Measurements from ENCODE around the gene EMILIN2.

The EMILIN2 gene

GRCh38 chr18:2887470-2887869 lies 40.7 kb downstream of the EMILIN2 start:
- H3K79me2 ChIP-seq (ENCODE audit: insufficient read depth, low read length): no peaks in the 10 kb centered on the region
- no peak overlapping the region for H3K4me3 ChIP-seq (ENCODE audit: low read length, poor library complexity, severe bottlenecking)
- H3K4me2 ChIP-seq (ENCODE audit: low read depth, low read length, poor library complexity, severe bottlenecking): no peak overlapping the region
- no peaks in the 10 kb centered on the region for H4K20me1 ChIP-seq (ENCODE audit: insufficient read depth, low read length, poor library complexity, severe bottlenecking)
- peaks cover 27% of the 10 kb centered on the region for H3K4me1 ChIP-seq (ENCODE audit: insufficient read depth, low read length, poor library complexity, severe bottlenecking)
- H3K9me2 ChIP-seq (replicated peaks; ENCODE audit: low read depth, low read length): no peaks in the 10 kb centered on the region
- H3K9me3 ChIP-seq (ENCODE audit: insufficient read depth, low read depth, low read length): no peaks in the 10 kb centered on the region
- no peak overlapping the region for H2AFZ ChIP-seq (ENCODE audit: low read length)
- H3K36me3 ChIP-seq (ENCODE audit: insufficient read depth, low read length): no peaks in the 10 kb centered on the region
- no peak overlapping the region for H3K9ac ChIP-seq (ENCODE audit: low read depth, low read length, poor library complexity, severe bottlenecking)
- TF ChIP-seq CTCF (conservative IDR thresholded peaks at IDR 0.05; ENCODE audit: low read length): no peak
- no peak for TF ChIP-seq EZH2phosphoT487 (IDR thresholded peaks at IDR 0.05; ENCODE audit: borderline replicate concordance)
- no peaks in the 10 kb centered on the region for H3F3A ChIP-seq (ENCODE audit: low read depth)
- H3K27me3 ChIP-seq (ENCODE audit: insufficient read depth, low read length, poor library complexity, severe bottlenecking): no peaks in the 10 kb centered on the region

- Histone ChIP-seq H3K4me2 (ENCODE audit: low read depth, low read length, poor library complexity, severe bottlenecking) (no peak overlapping the region), H3K36me3 (ENCODE audit: insufficient read depth, low read length) (no peaks in the 10 kb centered on the region), H3F3A (ENCODE audit: low read depth) (no peaks in the 10 kb centered on the region), H2AFZ (ENCODE audit: low read length) (no peak overlapping the region), H3K4me1 (ENCODE audit: insufficient read depth, low read length, poor library complexity, severe bottlenecking) (peaks cover 6% of the 10 kb centered on the region), H3K79me2 (ENCODE audit: insufficient read depth, low read length) (no peaks in the 10 kb centered on the region), H3K27me3 (ENCODE audit: insufficient read depth, low read length, poor library complexity, severe bottlenecking) (no peaks in the 10 kb centered on the region), H3K9me2 (replicated peaks; ENCODE audit: low read depth, low read length) (no peaks in the 10 kb centered on the region), H3K4me3 (ENCODE audit: low read length, poor library complexity, severe bottlenecking) (no peak overlapping the region), H3K9me3 (ENCODE audit: insufficient read depth, low read depth, low read length) (no peaks in the 10 kb centered on the region), H4K20me1 (ENCODE audit: insufficient read depth, low read length, poor library complexity, severe bottlenecking) (no peaks in the 10 kb centered on the region), H3K9ac (ENCODE audit: low read depth, low read length, poor library complexity, severe bottlenecking) (no peak overlapping the region)
- TF ChIP-seq EZH2phosphoT487 (IDR thresholded peaks at IDR 0.05; ENCODE audit: borderline replicate concordance) (no peak), CTCF (conservative IDR thresholded peaks at IDR 0.05; ENCODE audit: low read length) (no peak)
Measured at GRCh38 chr18:2889761-2890192, 43.0 kb downstream of the EMILIN2 start.

- no peaks in the 10 kb centered on the region for H3K36me3 ChIP-seq (ENCODE audit: insufficient read depth, low read length)
- TF ChIP-seq CTCF (conservative IDR thresholded peaks at IDR 0.05; ENCODE audit: low read length) (no peak), EZH2phosphoT487 (IDR thresholded peaks at IDR 0.05; ENCODE audit: borderline replicate concordance) (no peak)
- H3K27me3 ChIP-seq (ENCODE audit: insufficient read depth, low read length, poor library complexity, severe bottlenecking): no peaks in the 10 kb centered on the region
- no peaks in the 10 kb centered on the region for H3K9me3 ChIP-seq (ENCODE audit: insufficient read depth, low read depth, low read length)
- H3K4me3 ChIP-seq (ENCODE audit: low read length, poor library complexity, severe bottlenecking): no peak overlapping the region
- no peak overlapping the region for H3K9ac ChIP-seq (ENCODE audit: low read depth, low read length, poor library complexity, severe bottlenecking)
- no peak overlapping the region for H2AFZ ChIP-seq (ENCODE audit: low read length)
- H3K4me2 ChIP-seq (ENCODE audit: low read depth, low read length, poor library complexity, severe bottlenecking): no peak overlapping the region
- H3F3A ChIP-seq (ENCODE audit: low read depth): no peaks in the 10 kb centered on the region
- no peaks in the 10 kb centered on the region for H3K79me2 ChIP-seq (ENCODE audit: insufficient read depth, low read length)
- no peaks in the 10 kb centered on the region for H4K20me1 ChIP-seq (ENCODE audit: insufficient read depth, low read length, poor library complexity, severe bottlenecking)
- H3K9me2 ChIP-seq (replicated peaks; ENCODE audit: low read depth, low read length): no peaks in the 10 kb centered on the region
- peaks cover 3% of the 10 kb centered on the region for H3K4me1 ChIP-seq (ENCODE audit: insufficient read depth, low read length, poor library complexity, severe bottlenecking)
Measured at GRCh38 chr18:2890606-2891005, 43.8 kb downstream of the EMILIN2 start.

Data from Loucy (cell line).